Fibroblast of lung (primary cell): ENCODE measurements around the gene PYGB. TPM values are rescaled to one million over a fixed set of nuclear protein-coding genes. Genes with fewer than 3 reads are reported as not detected.

Experiments used
- DNase-seq, 2 donors: peaks; one replicate each; pipeline versions ENCODE4 v3.0.0 to v3.0.0-alpha.2; 2010; ENCODE audit warnings: low read depth in 2 of 2
- H2AFZ ChIP-seq: 2 replicates; pipeline ENCODE4 v1.5.1; 2012; ENCODE audit warnings: low read length, control low read depth, inconsistent platforms
- H3K27ac ChIP-seq: 2 replicates; pipeline ENCODE4 v1.5.1; 2011; ENCODE audit warnings: low read length, control low read depth; ENCODE audit not compliant: insufficient read depth
- H3K27me3 ChIP-seq: 2 replicates; pipeline ENCODE4 v1.5.1; 2011; ENCODE audit warnings: mild to moderate bottlenecking, low read length; ENCODE audit not compliant: control insufficient read depth, insufficient read depth
- H3K36me3 ChIP-seq: 2 replicates; pipeline ENCODE4 v1.5.1; 2011; ENCODE audit warnings: low read length; ENCODE audit not compliant: control insufficient read depth, insufficient read depth
- H3K4me1 ChIP-seq: 2 replicates; pipeline ENCODE4 v1.5.1; 2011; ENCODE audit warnings: low read length; ENCODE audit not compliant: control insufficient read depth, insufficient read depth; ENCODE audit errors: extremely low read depth
- H3K4me2 ChIP-seq: 2 replicates; pipeline ENCODE4 v1.5.1; 2011; ENCODE audit warnings: low read length, control low read depth; ENCODE audit not compliant: insufficient read depth; ENCODE audit errors: extremely low read depth
- H3K4me3 ChIP-seq, 4 experiments: fragments of 200-600 bp in 1 of 4; sonication (generic) in 1 of 4; replicated peaks in 1 of 4; 2 replicates each; pipeline ENCODE4 v1.5.1; 2011 to 2016; ENCODE audit warnings: low read length in 4 of 4, low read depth in 3 of 4, mild to moderate bottlenecking in 3 of 4, control low read depth in 2 of 4, inconsistent platforms in 1 of 4, mixed read lengths in 1 of 4; ENCODE audit not compliant: insufficient read depth in 1 of 4; ENCODE audit errors: control extremely low read depth in 1 of 4
- H3K79me2 ChIP-seq: 2 replicates; pipeline ENCODE4 v1.5.1; 2012; ENCODE audit warnings: mild to moderate bottlenecking, low read length, inconsistent platforms; ENCODE audit not compliant: control insufficient read depth, insufficient read depth
- H3K9ac ChIP-seq: 2 replicates; pipeline ENCODE4 v1.5.1; 2011; ENCODE audit warnings: mild to moderate bottlenecking, low read length, control low read depth; ENCODE audit not compliant: insufficient read depth
- H3K9me3 ChIP-seq: 2 replicates; pipeline ENCODE4 v1.5.1; 2012; ENCODE audit warnings: low read depth, low read length; ENCODE audit not compliant: control insufficient read depth, insufficient read depth
- H4K20me1 ChIP-seq: 2 replicates; pipeline ENCODE4 v1.5.1; 2011; ENCODE audit warnings: low read length; ENCODE audit not compliant: control insufficient read depth, insufficient read depth; ENCODE audit errors: extremely low read depth
- CTCF ChIP-seq, 2 donors: IDR thresholded peaks in 1 of 2; conservative IDR thresholded peaks in 1 of 2; 1 replicate in 1 of 2; 2 replicates in 1 of 2; pipeline ENCODE4 v1.5.1; 2011 to 2012; ENCODE audit warnings: low read length in 2 of 2, control low read depth in 1 of 2, inconsistent platforms in 1 of 2, low read depth in 1 of 2, mild to moderate bottlenecking in 1 of 2
- EZH2 ChIP-seq: IDR thresholded peaks from 2 replicates; pipeline ENCODE4 v1.5.1; 2012; ENCODE audit warnings: low read length, control low read depth, mild to moderate bottlenecking; ENCODE audit errors: missing control alignments
- polyA plus RNA-seq, 2 donors: library from polyadenylated mRNA; depleted of rRNA in 1 of 2; stranded (reverse) in 1 of 2; unstranded in 1 of 2; fragments of >200 nt; gene quantifications; 2 replicates each; pipeline ENCODE4 v1.2.1, GENCODE V29; 2011 to 2012; ENCODE audit warnings: missing spikeins in 1 of 2
- total RNA-seq: library from RNA; depleted of rRNA; stranded (reverse); fragments of >200 nt; gene quantifications from 2 replicates; pipeline ENCODE4 v1.2.1, GENCODE V29; 2014

Gene PYGB
- total and polyA plus RNA-seq, 2 donors (not counting 1 experiment from before 2014, with no cell fraction given): 37.0 to 89.5 TPM

- TF ChIP-seq EZH2: no peak
- TF ChIP-seq CTCF (conservative IDR thresholded peaks at IDR 0.05 in 1 of 2, IDR thresholded peaks at IDR 0.05 in 1 of 2; ENCODE audit: low read depth in 1 of 2, low read length in 2 of 2): no peak
- H3K27ac ChIP-seq: no peak overlapping the region
- H4K20me1 ChIP-seq: no peaks in the 10 kb centered on the region
- DNase-seq: no peak
- no peak overlapping the region for H2AFZ ChIP-seq
- no peak overlapping the region for H3K4me2 ChIP-seq
- H3K4me3 ChIP-seq: no peak overlapping the region
- peaks cover 35% of the 10 kb centered on the region for H3K36me3 ChIP-seq
- H3K9ac ChIP-seq: no peak overlapping the region
- H3K79me2 ChIP-seq: no peaks in the 10 kb centered on the region
- H3K27me3 ChIP-seq: no peaks in the 10 kb centered on the region
- H3K4me1 ChIP-seq: no peaks in the 10 kb centered on the region
- no peaks in the 10 kb centered on the region for H3K9me3 ChIP-seq
These were observed 39.0 kb downstream of the PYGB start for GRCh38 chr20:25286917-25287316.

GRCh38 chr20:25287631-25288290, 39.9 kb downstream of the PYGB start:
- DNase-seq: no peak
- Histone ChIP-seq H3K79me2 (no peaks in the 10 kb centered on the region), H3K36me3 (peaks cover 40% of the 10 kb centered on the region)

More at GRCh38 chr20:25287631-25288290, 39.9 kb downstream of the PYGB start:
- Histone ChIP-seq H3K9me3 (no peaks in the 10 kb centered on the region), H3K4me3 (no peak overlapping the region), H3K27ac (no peak overlapping the region), H3K9ac (no peak overlapping the region), H3K27me3 (no peaks in the 10 kb centered on the region), H4K20me1 (no peaks in the 10 kb centered on the region), H3K4me1 (no peaks in the 10 kb centered on the region), H2AFZ (no peak overlapping the region), H3K4me2 (no peak overlapping the region)
- TF ChIP-seq CTCF (conservative IDR thresholded peaks at IDR 0.05 in 1 of 2, IDR thresholded peaks at IDR 0.05 in 1 of 2; ENCODE audit: low read depth in 1 of 2, low read length in 2 of 2) (no peak), EZH2 (no peak)
